Uterus (tissue), 2 donors: ENCODE data around the gene ARHGEF7.

ENCODE experiments used
- POLR2A ChIP-seq, 2 donors: fragments of 450-650 bp; IDR thresholded peaks; one replicate each; pipeline ENCODE4 v1.6.1; 2016; ENCODE audit warnings: antibody characterized with exemption in 2 of 2, mild to moderate bottlenecking in 1 of 2, moderate library complexity in 1 of 2
- TF ChIP-seq, protein P1 (sequence below), 4 experiments: fragments of 200-600 bp in 2 of 4; fragments of 450-650 bp in 2 of 4; sonication (generic) in 2 of 4; IDR thresholded peaks; one replicate each; pipeline ENCODE4 v1.5.1; 2016 to 2019; ENCODE audit warnings: antibody characterized with exemption in 4 of 4, mild to moderate bottlenecking in 2 of 4, moderate library complexity in 1 of 4

DNA sequence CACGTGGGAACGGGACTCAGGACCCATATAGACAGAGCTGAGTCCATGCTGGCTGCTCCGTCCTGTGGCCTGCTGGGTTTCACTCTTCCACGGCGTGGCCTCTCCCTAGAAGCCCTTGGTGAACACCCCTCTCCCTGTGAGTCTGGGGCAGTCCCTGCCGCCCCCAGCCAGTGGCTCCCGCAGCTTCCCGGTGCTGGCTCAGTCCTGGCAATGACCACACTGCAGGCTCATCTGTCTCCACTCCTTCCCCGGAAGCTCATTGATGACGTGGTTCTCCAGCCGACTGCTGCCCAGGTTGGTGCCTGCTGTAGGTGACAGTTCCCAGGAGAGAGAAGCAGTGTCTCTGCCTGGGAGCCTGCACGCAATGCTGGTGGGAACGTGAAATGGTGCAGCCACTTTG, 203.3 kb downstream of the ARHGEF7 start:
- TF ChIP-seq, protein P1, sequence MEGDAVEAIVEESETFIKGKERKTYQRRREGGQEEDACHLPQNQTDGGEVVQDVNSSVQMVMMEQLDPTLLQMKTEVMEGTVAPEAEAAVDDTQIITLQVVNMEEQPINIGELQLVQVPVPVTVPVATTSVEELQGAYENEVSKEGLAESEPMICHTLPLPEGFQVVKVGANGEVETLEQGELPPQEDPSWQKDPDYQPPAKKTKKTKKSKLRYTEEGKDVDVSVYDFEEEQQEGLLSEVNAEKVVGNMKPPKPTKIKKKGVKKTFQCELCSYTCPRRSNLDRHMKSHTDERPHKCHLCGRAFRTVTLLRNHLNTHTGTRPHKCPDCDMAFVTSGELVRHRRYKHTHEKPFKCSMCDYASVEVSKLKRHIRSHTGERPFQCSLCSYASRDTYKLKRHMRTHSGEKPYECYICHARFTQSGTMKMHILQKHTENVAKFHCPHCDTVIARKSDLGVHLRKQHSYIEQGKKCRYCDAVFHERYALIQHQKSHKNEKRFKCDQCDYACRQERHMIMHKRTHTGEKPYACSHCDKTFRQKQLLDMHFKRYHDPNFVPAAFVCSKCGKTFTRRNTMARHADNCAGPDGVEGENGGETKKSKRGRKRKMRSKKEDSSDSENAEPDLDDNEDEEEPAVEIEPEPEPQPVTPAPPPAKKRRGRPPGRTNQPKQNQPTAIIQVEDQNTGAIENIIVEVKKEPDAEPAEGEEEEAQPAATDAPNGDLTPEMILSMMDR (IDR thresholded peaks at IDR 0.05) = no peak
- no peak for TF ChIP-seq POLR2A (IDR thresholded peaks at IDR 0.05)
